ENCODE results near the gene ADSS2.
"Not testable (repeated sequence)": the region's sequence is repeated elsewhere in the genome, so short reads cannot be mapped to it uniquely, and the experiment has no call there.

Gene ADSS2

DNA sequence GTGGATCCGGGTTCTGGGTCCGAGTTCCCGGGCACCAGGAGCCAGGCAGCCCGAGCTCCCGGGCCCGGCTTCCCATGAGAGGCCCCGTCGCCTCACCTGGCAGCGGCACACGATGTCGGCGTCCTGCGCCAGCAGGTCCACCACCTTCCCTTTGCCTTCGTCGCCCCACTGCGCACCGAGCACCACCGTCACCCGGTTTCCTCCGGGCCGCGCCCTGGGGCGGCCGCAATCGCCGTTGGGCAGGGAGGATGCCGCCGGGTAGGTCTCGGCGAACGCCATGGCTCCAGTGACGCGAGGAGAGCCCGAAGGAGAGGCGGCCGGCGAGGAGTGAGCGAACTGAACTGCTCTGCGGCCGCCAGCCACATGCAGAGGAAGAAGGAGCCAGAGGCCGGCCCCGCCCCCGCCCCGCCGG, at the start of gene ADSS2:
ADSS2 (minus strand) TSS at position 371 of the 412 bp plus-strand sequence; CDS start at position 279, 92 bp downstream.
- DNase-seq = no peak

DNA sequence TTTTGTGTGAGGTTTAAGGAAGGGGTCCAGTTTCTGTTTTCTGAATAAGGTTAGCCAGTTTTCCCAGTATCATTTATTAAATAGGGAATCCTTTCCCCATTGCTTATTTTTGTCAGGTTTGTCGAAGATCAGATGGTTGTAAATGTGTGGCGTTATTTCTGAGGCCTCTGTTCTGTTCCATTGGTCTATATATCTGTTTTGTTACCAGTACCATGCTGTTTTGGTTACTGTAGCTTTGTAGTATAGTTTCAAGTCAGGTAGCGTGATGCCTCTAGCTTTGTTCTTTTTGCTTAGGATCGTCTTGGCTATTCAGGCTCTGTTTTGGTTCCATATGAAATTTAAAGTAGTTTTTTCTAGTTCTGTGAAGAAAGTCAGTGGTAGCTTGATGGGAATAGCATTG, 48.8 kb upstream of the ADSS2 start:
- not testable (repeated sequence) for DNase-seq

DNA sequence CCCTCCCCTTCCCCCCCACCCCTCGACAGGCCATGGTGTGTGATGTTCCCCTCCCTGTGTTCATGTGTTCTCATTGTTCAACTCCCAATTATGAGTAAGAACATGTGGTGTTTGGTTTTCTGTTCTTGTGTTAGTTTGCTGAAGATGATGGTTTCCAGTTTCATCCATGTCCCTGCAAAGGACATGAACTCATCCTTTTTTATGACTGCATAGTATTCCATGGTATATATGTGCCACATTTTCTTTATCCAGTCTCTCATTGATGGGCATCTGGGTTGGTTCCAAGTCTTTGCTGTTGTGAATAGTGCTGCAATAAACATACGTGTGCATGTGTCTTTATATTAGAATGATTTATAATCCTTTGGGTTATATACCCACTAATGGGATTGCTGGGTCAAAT, 47.8 kb upstream of the ADSS2 start:
- DNase-seq = not testable (repeated sequence)

- DNase-seq = peak; percentile 46
Measured at GRCh38 chr1:244497805-244498204, 46.1 kb upstream of the ADSS2 start.

- DNase-seq = no peak
Measured at GRCh38 chr1:244496186-244496585, 44.5 kb upstream of the ADSS2 start.

- no peak for DNase-seq
Measured at GRCh38 chr1:244494653-244495052, 42.9 kb upstream of the ADSS2 start.

GRCh38 chr1:244484971-244485370, 33.3 kb upstream of the ADSS2 start:
- DNase-seq = not testable (repeated sequence)

GRCh38 chr1:244473059-244473605, 21.4 kb upstream of the ADSS2 start:
- no peak for DNase-seq

DNA sequence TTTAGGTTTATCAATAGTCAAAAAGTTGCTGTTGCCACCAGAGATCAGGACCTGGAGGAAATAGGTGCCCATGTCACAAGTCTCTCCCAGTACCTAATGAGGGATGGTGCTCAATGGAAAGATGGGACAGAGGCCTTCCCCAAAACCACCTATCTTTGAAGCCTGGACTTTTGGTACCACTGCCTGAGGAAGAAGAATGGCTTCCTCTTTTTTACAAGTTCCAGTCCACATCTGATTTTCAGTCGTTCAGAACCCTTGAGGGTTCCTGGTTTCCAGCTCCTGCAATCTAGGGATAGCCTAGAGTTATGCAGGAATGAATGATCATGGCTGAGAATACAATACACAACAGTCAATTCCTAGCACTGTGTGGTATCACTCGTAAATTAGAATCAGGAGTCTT, 15.0 kb upstream of the ADSS2 start:
- no peak for DNase-seq

- DNase-seq = no peak
Measured at GRCh38 chr1:244461245-244462071, 9.7 kb upstream of the ADSS2 start, which contains the start of gene CATSPERE. Gene CATSPERE (plus strand): TSS chr1:244461273. CDS start chr1:244461430, 157 bp downstream.

DNA sequence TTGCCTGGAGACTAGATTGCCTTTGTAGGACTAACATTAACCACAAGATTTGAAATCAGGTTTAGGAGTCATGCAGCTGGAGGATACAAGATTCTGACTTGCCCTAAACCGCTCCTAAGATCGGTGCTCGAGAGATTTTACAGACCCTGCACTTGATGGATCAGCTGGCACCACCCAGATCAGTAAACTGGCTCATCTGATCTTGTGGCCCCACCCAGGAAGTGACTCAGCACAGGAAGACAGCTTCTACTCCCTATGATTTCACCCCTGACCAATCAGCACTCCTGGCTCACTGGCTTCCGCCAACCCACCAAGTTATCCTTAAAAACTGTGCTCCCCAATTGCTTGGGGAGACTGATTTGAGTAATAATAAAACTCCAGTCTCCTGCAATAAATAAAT, 8.5 kb upstream of the ADSS2 start:
- DNase-seq = peak; percentile 12

GRCh38 chr1:244458781-244459180, 7.1 kb upstream of the ADSS2 start:
- DNase-seq = no peak

GRCh38 chr1:244456586-244456985, 4.9 kb upstream of the ADSS2 start:
- DNase-seq = no peak

GRCh38 chr1:244454412-244454811, 2.7 kb upstream of the ADSS2 start:
- no peak for DNase-seq

- peak; percentile 97 for DNase-seq
Measured at GRCh38 chr1:244451951-244452795, 464 bp upstream of the ADSS2 start.

DNA sequence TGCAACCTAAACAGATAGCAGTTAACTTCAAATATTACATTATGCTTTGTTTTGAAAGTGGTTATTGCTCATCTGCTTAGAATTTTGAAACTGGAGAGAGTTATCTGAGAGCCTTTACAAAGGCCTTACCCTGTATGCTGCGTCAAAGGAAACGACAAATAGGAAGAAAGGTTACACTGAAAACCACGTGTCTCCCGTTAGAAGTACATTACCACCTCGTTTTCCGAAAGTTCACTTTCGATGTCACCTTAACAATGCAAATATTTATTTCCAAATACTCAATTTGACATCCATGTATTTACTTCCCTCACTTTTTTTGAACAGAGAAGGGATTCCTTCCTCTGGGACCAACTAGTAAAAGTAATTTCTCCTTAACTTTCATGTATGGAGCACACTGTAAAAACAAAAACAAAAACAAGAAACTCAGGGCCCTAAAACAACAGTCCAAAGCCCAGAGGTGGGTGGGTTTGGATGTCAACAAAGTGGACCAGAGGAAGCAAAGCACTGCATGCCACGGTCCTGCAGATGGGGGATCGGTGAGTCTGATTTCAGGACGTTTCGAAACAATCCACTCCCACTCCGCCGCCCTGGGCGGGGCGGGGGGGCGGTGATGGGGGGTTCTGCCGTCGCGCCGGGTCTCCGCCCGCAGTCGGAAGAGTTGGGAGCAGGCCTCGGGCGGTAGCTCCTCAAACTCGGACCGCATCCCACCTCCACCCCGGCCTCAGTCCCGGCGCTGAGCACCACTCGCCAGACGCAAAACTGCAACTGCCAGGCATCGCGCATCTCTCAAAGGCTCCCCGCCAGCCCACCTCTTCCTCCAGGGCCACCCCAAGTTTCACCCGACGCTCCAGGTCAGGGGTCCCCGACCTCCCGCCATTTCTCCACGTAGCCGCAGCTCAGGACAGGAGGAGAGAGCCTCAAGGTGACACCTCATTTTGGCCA, 841 bp downstream of the ADSS2 start:
- peak; percentile 53 for DNase-seq

DNA sequence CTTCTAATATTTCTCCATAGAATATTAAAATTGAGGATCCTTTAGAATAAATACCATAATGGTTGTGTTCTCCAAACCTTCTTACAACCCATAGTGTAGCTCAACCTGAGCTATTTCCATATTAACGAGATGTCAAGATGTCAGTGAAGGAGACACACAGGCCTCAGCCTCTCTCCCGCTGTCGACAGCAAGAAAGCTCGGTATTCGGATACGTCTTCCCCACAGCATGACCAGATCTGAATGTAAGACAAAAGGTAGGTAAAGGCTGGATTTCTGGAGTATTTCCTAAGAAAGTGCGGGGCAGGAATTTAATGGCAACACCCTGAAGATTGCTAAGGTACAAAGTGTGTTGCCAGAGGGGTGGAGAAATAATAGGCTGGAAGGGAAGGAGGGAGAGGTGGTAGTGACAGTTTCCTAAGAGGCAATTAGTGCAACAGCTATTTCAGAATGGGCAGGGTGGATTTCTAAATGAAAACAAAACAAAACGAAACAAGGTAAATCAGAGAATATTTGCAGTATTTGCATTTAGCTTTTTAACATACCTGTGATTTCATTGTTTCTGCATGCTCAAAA, 1.7 kb downstream of the ADSS2 start:
- no peak for DNase-seq

DNA sequence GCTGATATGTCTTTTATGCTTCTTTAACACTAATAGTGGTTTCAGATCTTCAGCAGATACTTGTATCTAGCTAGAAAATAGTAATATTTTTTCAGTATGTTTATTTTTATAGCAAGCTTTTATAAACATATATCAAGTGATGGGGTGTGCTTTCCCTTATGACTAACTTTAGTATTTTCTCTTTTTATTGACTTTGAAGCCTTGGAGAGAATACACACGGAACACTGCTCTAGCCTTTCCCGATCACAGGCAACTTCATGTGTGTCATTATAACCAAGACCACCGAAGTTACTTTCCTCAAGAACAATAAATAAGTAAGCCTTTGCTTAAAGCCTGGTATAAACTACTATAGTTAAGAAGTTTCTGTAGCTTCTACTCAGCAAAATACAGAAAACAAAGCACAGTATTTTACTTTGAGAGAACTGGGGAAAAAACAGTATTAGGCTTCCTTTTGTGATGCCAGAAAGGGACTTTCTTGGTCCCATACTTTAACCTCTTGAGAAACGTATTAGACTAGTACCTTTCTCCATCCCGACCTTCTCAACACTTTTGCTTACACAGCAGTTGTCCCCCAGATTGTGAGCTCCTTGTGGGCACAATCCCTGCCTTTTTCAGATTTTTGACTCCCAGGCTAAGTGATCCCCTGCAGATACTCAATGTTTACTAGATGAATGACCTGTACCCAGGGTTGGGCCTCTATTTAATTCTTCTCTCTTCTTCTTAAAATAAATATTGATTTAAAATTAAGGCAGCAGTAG, 3.3 kb downstream of the ADSS2 start:
- no peak for DNase-seq

GRCh38 chr1:244447552-244447951, 4.2 kb downstream of the ADSS2 start:
- DNase-seq = no peak

DNA sequence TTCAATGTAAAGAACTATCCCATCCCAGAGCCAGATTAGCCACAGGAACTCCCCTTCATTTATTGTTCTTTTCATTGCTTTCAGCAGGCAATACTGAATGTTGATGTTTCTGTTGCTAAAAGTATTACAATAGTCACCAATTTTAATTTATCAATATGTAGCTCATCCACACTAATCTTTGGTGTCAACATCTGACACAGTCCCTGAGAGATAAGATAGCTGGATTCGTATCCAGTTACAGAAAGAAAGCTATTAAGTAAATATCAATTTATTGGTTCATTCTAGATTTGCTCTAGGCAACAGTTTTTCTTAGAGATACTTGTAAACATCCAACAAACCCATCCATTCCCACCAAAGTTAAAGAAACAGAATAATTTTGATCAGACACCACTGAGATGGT, 4.7 kb downstream of the ADSS2 start:
- DNase-seq = no peak

Data from NCI-H226 (cell line).